Testis (tissue), 2 donors: Measurements from ENCODE around the gene RHOH.

Source experiments
- CTCF ChIP-seq, 3 experiments: fragments of 450-650 bp in 2 of 3; fragments of 200-600 bp in 1 of 3; sonication (generic) in 1 of 3; IDR thresholded peaks; one replicate each; pipeline ENCODE4 v1.5.1; 2016 to 2019; ENCODE audit warnings: antibody characterized with exemption in 3 of 3, mild to moderate bottlenecking in 2 of 3, moderate library complexity in 1 of 3
- POLR2A ChIP-seq: fragments of 450-650 bp; IDR thresholded peaks from one replicate; pipeline ENCODE4 v1.6.1; 2017; ENCODE audit warnings: antibody characterized with exemption, mild to moderate bottlenecking, moderate library complexity

GRCh38 chr4:40183615-40184411 is 13.0 kb upstream of the RHOH start:
- TF ChIP-seq CTCF (IDR thresholded peaks at IDR 0.05) (no peak), POLR2A (no peak)
